ENCODE data around the gene NCAPG2.
"Not testable (repeated sequence)": the region's sequence is repeated elsewhere in the genome, so short reads cannot be mapped to it uniquely, and the experiment has no call there.

DNA sequence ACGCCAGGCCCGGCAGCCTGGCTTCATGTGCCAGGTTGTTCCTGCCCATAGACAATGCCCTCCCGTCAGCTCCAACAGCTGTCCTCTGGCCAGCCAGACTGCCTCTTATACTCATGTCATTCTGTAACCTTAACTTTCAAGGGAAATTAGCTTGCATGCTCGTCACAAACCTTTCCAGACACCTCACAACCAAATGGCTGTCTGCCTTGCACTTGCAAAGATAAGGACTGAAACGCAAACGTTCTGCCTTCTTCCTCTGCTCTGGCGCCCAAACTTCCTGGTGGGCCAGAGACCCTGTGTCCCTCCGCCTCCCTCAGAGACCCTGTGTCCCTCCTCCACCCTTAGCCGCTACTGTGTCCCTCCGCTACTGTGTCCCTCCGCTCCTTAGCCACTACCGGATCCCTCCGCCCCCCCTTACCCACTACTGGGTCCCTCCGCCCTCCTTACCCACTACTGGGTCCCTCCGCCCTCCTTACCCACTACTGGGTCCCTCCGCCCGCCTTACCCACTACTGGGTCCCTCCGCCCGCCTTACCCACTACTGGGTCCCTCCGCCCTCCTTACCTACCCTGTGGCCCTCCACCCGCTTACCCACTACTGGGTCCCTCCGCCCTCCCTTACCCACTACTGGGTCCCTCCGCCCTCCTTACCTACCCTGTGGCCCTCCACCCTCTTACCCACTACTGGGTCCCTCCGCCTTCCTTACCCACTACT lies 37.5 kb downstream of the NCAPG2 start:
- TF ChIP-seq, protein P1, sequence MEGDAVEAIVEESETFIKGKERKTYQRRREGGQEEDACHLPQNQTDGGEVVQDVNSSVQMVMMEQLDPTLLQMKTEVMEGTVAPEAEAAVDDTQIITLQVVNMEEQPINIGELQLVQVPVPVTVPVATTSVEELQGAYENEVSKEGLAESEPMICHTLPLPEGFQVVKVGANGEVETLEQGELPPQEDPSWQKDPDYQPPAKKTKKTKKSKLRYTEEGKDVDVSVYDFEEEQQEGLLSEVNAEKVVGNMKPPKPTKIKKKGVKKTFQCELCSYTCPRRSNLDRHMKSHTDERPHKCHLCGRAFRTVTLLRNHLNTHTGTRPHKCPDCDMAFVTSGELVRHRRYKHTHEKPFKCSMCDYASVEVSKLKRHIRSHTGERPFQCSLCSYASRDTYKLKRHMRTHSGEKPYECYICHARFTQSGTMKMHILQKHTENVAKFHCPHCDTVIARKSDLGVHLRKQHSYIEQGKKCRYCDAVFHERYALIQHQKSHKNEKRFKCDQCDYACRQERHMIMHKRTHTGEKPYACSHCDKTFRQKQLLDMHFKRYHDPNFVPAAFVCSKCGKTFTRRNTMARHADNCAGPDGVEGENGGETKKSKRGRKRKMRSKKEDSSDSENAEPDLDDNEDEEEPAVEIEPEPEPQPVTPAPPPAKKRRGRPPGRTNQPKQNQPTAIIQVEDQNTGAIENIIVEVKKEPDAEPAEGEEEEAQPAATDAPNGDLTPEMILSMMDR (IDR thresholded peaks at IDR 0.05): not testable (repeated sequence)
- TF ChIP-seq POLR2A, POLR2AphosphoS5 (IDR thresholded peaks at IDR 0.05): not testable (repeated sequence)

All from gastroesophageal sphincter (tissue), 3 donors.